GM18873 (cell line): Measurements from ENCODE around the gene UNG.
A peak's percentile ranks its signal among the peaks of the same experiment; 100 is the strongest.
"Not testable (repeated sequence)": the region's sequence is repeated elsewhere in the genome, so short reads cannot be mapped to it uniquely, and the experiment has no call there.

Experiments used
- ATAC-seq: cut with Tn5 transposase; IDR thresholded peaks from one replicate; pipeline ENCODE4 v1.9.1; 2021; ENCODE audit warnings: mild to moderate bottlenecking, moderate library complexity, moderate number of reproducible peaks; ENCODE audit not compliant: unreplicated experiment, low FRiP score

Gene UNG

GRCh38 chr12:109097435-109098182, at the start of gene UNG:
Gene UNG, plus strand, starts transcription at chr12:109097597. Its CDS starts 83 bp downstream, at chr12:109097680.
- peak; percentile 80 for ATAC-seq

- not testable (repeated sequence) for ATAC-seq
These were observed 48.7 kb upstream of the UNG start for GRCh38 chr12:109048706-109049105.

- ATAC-seq: not testable (repeated sequence)
These were observed 47.6 kb upstream of the UNG start for GRCh38 chr12:109049794-109050193.

- no peak for ATAC-seq
These were observed 45.3 kb upstream of the UNG start for GRCh38 chr12:109052097-109052413.

GRCh38 chr12:109052414-109053323, 44.7 kb upstream of the UNG start, which contains the start of gene USP30:
Gene USP30, plus strand, starts transcription at chr12:109052576. Its CDS starts 103 bp downstream, at chr12:109052679.
- ATAC-seq: peak; percentile 70

GRCh38 chr12:109053382-109054123, 43.8 kb upstream of the UNG start:
- ATAC-seq: peak; percentile 35

- ATAC-seq: not testable (repeated sequence)
These were observed 43.3 kb upstream of the UNG start for GRCh38 chr12:109054124-109054513.

- ATAC-seq: no peak
These were observed 42.9 kb upstream of the UNG start for GRCh38 chr12:109054520-109054919.

GRCh38 chr12:109056891-109057290, 40.5 kb upstream of the UNG start:
- no peak for ATAC-seq

- ATAC-seq: no peak
These were observed 40.0 kb upstream of the UNG start for GRCh38 chr12:109057376-109057775.

- no peak for ATAC-seq
These were observed 38.6 kb upstream of the UNG start for GRCh38 chr12:109058773-109059172.

GRCh38 chr12:109064143-109064542, 33.3 kb upstream of the UNG start:
- no peak for ATAC-seq

- no peak for ATAC-seq
These were observed 32.1 kb upstream of the UNG start for GRCh38 chr12:109065154-109065852.

GRCh38 chr12:109065853-109066193, 31.6 kb upstream of the UNG start:
- ATAC-seq: no peak

- no peak for ATAC-seq
These were observed 27.8 kb upstream of the UNG start for GRCh38 chr12:109069307-109070271.

GRCh38 chr12:109074866-109075265, 22.5 kb upstream of the UNG start:
- no peak for ATAC-seq

GRCh38 chr12:109082751-109083150, 14.6 kb upstream of the UNG start:
- no peak for ATAC-seq

GRCh38 chr12:109084425-109084824, 13.0 kb upstream of the UNG start:
- ATAC-seq: no peak

- no peak for ATAC-seq
These were observed 11.8 kb upstream of the UNG start for GRCh38 chr12:109085590-109085989.
